Vagina (tissue), 2 donors: ENCODE results near the gene GDI1.

Experiments used
- CTCF ChIP-seq, 3 experiments: fragments of 450-650 bp in 2 of 3; fragments of 200-600 bp in 1 of 3; sonication (generic) in 1 of 3; IDR thresholded peaks; one replicate each; pipeline ENCODE4 v1.5.1; 2017 to 2019; ENCODE audit warnings: antibody characterized with exemption in 3 of 3, mild to moderate bottlenecking in 2 of 3, moderate library complexity in 2 of 3
- POLR2A ChIP-seq, 2 donors: fragments of 450-650 bp; IDR thresholded peaks; one replicate each; pipeline ENCODE4 v1.6.1; 2017; ENCODE audit warnings: antibody characterized with exemption in 2 of 2, mild to moderate bottlenecking in 2 of 2, moderate library complexity in 2 of 2

- TF ChIP-seq CTCF (IDR thresholded peaks at IDR 0.05): no peak
- TF ChIP-seq POLR2A (IDR thresholded peaks at IDR 0.05): no peak
Measured at GRCh38 chrX:154432210-154432609, 4.7 kb upstream of the GDI1 start.
